HG03558 (cell line): ENCODE results near the gene PAQR8.
"Not testable (repeated sequence)": the region's sequence is repeated elsewhere in the genome, so short reads cannot be mapped to it uniquely, and the experiment has no call there.

Source experiments
- ATAC-seq: cut with Tn5 transposase; IDR thresholded peaks from one replicate; pipeline ENCODE4 v1.9.1; 2021; ENCODE audit warnings: moderate number of reproducible peaks; ENCODE audit not compliant: unreplicated experiment; ENCODE audit errors: extremely low read depth

PAQR8 gene

GRCh38 chr6:52433294-52433693, 71.3 kb downstream of the PAQR8 start:
- not testable (repeated sequence) for ATAC-seq

GRCh38 chr6:52435345-52435744, 73.4 kb downstream of the PAQR8 start:
- no peak for ATAC-seq

DNA sequence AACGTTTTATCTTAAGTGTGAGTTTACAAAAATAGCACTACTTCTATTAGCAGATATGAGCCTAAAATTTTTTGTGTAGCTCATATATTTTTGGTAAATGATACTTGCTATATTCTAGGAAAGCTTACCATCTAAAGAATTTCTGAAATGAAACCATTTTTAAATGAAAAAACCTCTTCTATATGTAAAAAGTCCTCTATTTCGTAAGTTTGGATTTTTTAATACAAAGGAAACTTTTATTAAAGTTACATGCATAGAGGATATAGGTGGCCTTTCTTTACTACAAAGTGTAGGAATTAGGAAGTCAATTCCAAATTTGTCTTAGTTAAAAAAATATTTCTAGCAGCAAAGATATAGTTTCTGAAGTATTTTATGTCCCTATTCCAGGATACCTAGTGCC, 77.0 kb downstream of the PAQR8 start:
- no peak for ATAC-seq

GRCh38 chr6:52454556-52454955, 92.6 kb downstream of the PAQR8 start:
- ATAC-seq = no peak

- no peak for ATAC-seq
Measured at GRCh38 chr6:52457096-52457495, 95.1 kb downstream of the PAQR8 start.
